OCI-LY3 (cell line): ENCODE results near the gene BRD4.

Experiments used
- CTCF ChIP-seq: fragments of 200-600, 300-600 bp; sonication (generic); IDR thresholded peaks from 2 replicates; pipeline ENCODE4 v1.5.1; 2014; ENCODE audit warnings: antibody characterized with exemption, low read length, low read depth
- EZH2phosphoT487 ChIP-seq: fragments of 200-600 bp; shearing (Covaris generic); IDR thresholded peaks from 2 replicates; pipeline ENCODE4 v1.6.1; 2018; ENCODE audit warnings: antibody characterized with exemption, mixed run types, low read depth

GRCh38 chr19:15381864-15382263 is 49.5 kb upstream of the BRD4 start:
- TF ChIP-seq CTCF = no peak
- no peak for TF ChIP-seq EZH2phosphoT487
